A375 (cell line): ENCODE measurements around the gene HMGB4. TPM values are rescaled to one million over a fixed set of nuclear protein-coding genes. Genes with fewer than 3 reads are reported as not detected.

Source experiments
- total RNA-seq: library from RNA; depleted of rRNA; stranded (reverse); fragments of >200 nt; shearing (Covaris generic); gene quantifications from 2 replicates; pipeline ENCODE4 v1.2.3, GENCODE V29; 2014; rRNA removed

Gene HMGB4
- not detected in 2 replicates for total RNA-seq

GRCh38 chr1:33863779-33864178, at the start of gene HMGB4:
HMGB4 (plus strand) TSS chr1:33864079; CDS start chr1:33864192, 113 bp downstream.

